K562 (cell line): ENCODE results near the gene ASZ1.

Experiments used
- NCOA1 ChIP-seq: fragments of 450-650 bp; IDR thresholded peaks from 2 replicates; pipeline ENCODE4 v1.6.1; 2016; ENCODE audit warnings: low read depth
- TF ChIP-seq, protein P1 (sequence below): sonication (generic); formaldehyde crosslinking; IDR thresholded peaks from 2 replicates; pipeline ENCODE4 v1.5.0; 2020; ENCODE audit warnings: missing genetic modification reagents
- TF ChIP-seq, protein P2 (sequence below), 3 experiments: IDR thresholded peaks in 2 of 3; conservative IDR thresholded peaks in 1 of 3; 2 replicates each; pipeline ENCODE4 v1.5.1; 2011 to 2012; ENCODE audit warnings: low read length in 3 of 3, mild to moderate bottlenecking in 3 of 3, control low read depth in 2 of 3, improper control_type of control experiment in 1 of 3, inconsistent platforms in 1 of 3, low read depth in 1 of 3, mixed read lengths in 1 of 3, moderate library complexity in 1 of 3; ENCODE audit not compliant: insufficient read depth in 2 of 3
- TF ChIP-seq, protein P3 (sequence below): fragments of 450-650 bp; formaldehyde crosslinking; conservative IDR thresholded peaks from 2 replicates; pipeline ENCODE4 v1.4.0; 2022; ENCODE audit warnings: mild to moderate bottlenecking, missing genetic modification characterization

DNA sequence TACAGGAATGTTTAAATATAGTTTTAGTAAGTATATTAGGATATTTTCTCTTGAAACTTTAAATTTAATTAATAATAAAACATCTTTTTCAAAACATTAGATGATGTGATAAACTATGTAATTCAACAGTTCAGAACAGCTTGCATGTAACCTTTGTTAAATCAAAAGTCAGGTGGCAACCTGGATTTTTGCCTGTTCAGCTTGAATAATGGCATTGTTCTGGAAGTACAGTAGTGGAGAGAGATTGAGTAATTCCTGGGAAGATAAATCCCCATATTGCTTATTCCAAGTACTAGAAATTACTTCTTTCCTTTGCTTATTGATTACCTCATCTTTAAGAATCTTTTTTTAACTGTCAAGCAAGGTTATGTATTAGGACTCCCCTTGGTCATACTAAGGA, 32.4 kb upstream of the ASZ1 start:
- TF ChIP-seq, protein P1, sequence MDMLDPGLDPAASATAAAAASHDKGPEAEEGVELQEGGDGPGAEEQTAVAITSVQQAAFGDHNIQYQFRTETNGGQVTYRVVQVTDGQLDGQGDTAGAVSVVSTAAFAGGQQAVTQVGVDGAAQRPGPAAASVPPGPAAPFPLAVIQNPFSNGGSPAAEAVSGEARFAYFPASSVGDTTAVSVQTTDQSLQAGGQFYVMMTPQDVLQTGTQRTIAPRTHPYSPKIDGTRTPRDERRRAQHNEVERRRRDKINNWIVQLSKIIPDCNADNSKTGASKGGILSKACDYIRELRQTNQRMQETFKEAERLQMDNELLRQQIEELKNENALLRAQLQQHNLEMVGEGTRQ (CRISPR knock-in tag) = no peak
- TF ChIP-seq NCOA1 = no peak
- TF ChIP-seq, protein P2, sequence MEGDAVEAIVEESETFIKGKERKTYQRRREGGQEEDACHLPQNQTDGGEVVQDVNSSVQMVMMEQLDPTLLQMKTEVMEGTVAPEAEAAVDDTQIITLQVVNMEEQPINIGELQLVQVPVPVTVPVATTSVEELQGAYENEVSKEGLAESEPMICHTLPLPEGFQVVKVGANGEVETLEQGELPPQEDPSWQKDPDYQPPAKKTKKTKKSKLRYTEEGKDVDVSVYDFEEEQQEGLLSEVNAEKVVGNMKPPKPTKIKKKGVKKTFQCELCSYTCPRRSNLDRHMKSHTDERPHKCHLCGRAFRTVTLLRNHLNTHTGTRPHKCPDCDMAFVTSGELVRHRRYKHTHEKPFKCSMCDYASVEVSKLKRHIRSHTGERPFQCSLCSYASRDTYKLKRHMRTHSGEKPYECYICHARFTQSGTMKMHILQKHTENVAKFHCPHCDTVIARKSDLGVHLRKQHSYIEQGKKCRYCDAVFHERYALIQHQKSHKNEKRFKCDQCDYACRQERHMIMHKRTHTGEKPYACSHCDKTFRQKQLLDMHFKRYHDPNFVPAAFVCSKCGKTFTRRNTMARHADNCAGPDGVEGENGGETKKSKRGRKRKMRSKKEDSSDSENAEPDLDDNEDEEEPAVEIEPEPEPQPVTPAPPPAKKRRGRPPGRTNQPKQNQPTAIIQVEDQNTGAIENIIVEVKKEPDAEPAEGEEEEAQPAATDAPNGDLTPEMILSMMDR (IDR thresholded peaks at IDR 0.05 in 2 of 3, conservative IDR thresholded peaks at IDR 0.05 in 1 of 3; ENCODE audit: insufficient read depth in 2 of 3, low read depth in 1 of 3, low read length in 3 of 3) = no peak
- TF ChIP-seq, protein P3, sequence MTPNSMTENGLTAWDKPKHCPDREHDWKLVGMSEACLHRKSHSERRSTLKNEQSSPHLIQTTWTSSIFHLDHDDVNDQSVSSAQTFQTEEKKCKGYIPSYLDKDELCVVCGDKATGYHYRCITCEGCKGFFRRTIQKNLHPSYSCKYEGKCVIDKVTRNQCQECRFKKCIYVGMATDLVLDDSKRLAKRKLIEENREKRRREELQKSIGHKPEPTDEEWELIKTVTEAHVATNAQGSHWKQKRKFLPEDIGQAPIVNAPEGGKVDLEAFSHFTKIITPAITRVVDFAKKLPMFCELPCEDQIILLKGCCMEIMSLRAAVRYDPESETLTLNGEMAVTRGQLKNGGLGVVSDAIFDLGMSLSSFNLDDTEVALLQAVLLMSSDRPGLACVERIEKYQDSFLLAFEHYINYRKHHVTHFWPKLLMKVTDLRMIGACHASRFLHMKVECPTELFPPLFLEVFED = no peak
